ENCODE data around the gene PTN.

GRCh38 chr7:137297551-137298463 is 45.7 kb downstream of the PTN start:
- TF ChIP-seq, protein P1, sequence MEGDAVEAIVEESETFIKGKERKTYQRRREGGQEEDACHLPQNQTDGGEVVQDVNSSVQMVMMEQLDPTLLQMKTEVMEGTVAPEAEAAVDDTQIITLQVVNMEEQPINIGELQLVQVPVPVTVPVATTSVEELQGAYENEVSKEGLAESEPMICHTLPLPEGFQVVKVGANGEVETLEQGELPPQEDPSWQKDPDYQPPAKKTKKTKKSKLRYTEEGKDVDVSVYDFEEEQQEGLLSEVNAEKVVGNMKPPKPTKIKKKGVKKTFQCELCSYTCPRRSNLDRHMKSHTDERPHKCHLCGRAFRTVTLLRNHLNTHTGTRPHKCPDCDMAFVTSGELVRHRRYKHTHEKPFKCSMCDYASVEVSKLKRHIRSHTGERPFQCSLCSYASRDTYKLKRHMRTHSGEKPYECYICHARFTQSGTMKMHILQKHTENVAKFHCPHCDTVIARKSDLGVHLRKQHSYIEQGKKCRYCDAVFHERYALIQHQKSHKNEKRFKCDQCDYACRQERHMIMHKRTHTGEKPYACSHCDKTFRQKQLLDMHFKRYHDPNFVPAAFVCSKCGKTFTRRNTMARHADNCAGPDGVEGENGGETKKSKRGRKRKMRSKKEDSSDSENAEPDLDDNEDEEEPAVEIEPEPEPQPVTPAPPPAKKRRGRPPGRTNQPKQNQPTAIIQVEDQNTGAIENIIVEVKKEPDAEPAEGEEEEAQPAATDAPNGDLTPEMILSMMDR (IDR thresholded peaks at IDR 0.05; ENCODE audit: insufficient read depth, low read length): no peak
- TF ChIP-seq GABPA (IDR thresholded peaks at IDR 0.05; ENCODE audit: low read depth) (no peak), POLR2AphosphoS5 (IDR thresholded peaks at IDR 0.05; ENCODE audit: low read depth) (no peak)
- TF ChIP-seq, protein P2, sequence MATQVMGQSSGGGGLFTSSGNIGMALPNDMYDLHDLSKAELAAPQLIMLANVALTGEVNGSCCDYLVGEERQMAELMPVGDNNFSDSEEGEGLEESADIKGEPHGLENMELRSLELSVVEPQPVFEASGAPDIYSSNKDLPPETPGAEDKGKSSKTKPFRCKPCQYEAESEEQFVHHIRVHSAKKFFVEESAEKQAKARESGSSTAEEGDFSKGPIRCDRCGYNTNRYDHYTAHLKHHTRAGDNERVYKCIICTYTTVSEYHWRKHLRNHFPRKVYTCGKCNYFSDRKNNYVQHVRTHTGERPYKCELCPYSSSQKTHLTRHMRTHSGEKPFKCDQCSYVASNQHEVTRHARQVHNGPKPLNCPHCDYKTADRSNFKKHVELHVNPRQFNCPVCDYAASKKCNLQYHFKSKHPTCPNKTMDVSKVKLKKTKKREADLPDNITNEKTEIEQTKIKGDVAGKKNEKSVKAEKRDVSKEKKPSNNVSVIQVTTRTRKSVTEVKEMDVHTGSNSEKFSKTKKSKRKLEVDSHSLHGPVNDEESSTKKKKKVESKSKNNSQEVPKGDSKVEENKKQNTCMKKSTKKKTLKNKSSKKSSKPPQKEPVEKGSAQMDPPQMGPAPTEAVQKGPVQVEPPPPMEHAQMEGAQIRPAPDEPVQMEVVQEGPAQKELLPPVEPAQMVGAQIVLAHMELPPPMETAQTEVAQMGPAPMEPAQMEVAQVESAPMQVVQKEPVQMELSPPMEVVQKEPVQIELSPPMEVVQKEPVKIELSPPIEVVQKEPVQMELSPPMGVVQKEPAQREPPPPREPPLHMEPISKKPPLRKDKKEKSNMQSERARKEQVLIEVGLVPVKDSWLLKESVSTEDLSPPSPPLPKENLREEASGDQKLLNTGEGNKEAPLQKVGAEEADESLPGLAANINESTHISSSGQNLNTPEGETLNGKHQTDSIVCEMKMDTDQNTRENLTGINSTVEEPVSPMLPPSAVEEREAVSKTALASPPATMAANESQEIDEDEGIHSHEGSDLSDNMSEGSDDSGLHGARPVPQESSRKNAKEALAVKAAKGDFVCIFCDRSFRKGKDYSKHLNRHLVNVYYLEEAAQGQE (IDR thresholded peaks at IDR 0.05; ENCODE audit: insufficient replicate concordance, low read depth): no peak

Data from HL-60 (cell line).